Esophagus (tissue), 2 donors: ENCODE data around the gene TMEM229A. TPM values are rescaled to one million over a fixed set of nuclear protein-coding genes. Genes with fewer than 3 reads are reported as not detected.
"Not testable (repeated sequence)": the region's sequence is repeated elsewhere in the genome, so short reads cannot be mapped to it uniquely, and the experiment has no call there.

Experiments used
- H3K27ac ChIP-seq, 2 donors: one replicate each; pipeline ENCODE4 v1.5.1; 2013; ENCODE audit warnings: low read depth in 2 of 2, mild to moderate bottlenecking in 2 of 2, inconsistent platforms in 1 of 2, low read length in 1 of 2, moderate library complexity in 1 of 2
- H3K27me3 ChIP-seq, 2 donors: one replicate each; pipeline ENCODE4 v1.6.1; 2013; ENCODE audit warnings: low read length in 2 of 2, control low read depth in 1 of 2, mild to moderate bottlenecking in 1 of 2; ENCODE audit not compliant: insufficient read depth in 2 of 2, control insufficient read depth in 1 of 2
- H3K36me3 ChIP-seq, 2 donors: one replicate each; pipeline ENCODE4 v1.6.1; 2013; ENCODE audit warnings: low read length in 1 of 2; ENCODE audit not compliant: control insufficient read depth in 2 of 2, insufficient read depth in 2 of 2
- H3K4me1 ChIP-seq, 2 donors: one replicate each; pipeline ENCODE4 v1.6.1; 2013; ENCODE audit warnings: low read length in 1 of 2; ENCODE audit not compliant: control insufficient read depth in 2 of 2, insufficient read depth in 2 of 2
- H3K4me3 ChIP-seq, 2 donors: one replicate each; pipeline ENCODE4 v1.5.1; 2013; ENCODE audit warnings: low read length in 2 of 2, mild to moderate bottlenecking in 2 of 2, low read depth in 1 of 2, moderate library complexity in 1 of 2
- H3K9me3 ChIP-seq, 2 donors: one replicate each; pipeline ENCODE4 v1.6.1; 2013; ENCODE audit warnings: mild to moderate bottlenecking in 2 of 2, low read depth in 1 of 2, low read length in 1 of 2, moderate library complexity in 1 of 2; ENCODE audit not compliant: control insufficient read depth in 2 of 2, insufficient read depth in 1 of 2
- WGBS, 2 donors: extraction: QIAGEN DNeasy Blood & Tissue Kit; methylation state at CpG; one replicate each; pipeline ENCODE4 v1.1.7; 2013; 5-methylcytosine and 5-hydroxymethylcytosine counted together
- polyA plus RNA-seq, 2 donors: library from polyadenylated mRNA; stranded (reverse); fragments of 200-250 nt; gene quantifications; one replicate each; pipeline ENCODE4 v1.2.3, GENCODE V29; 2013
- donor health status: healthy with polysubstance abuse.
- donor health status: Bipolar disorder and iron deficiency.

Gene TMEM229A
- polyA plus RNA-seq, 2 donors, result not detected

GRCh38 chr7:124059375-124059774 is 26.5 kb upstream of the TMEM229A start:
- Histone ChIP-seq H3K36me3 (no peaks in the 10 kb centered on the region), H3K4me3 (no peak overlapping the region), H3K9me3 (no peaks in the 10 kb centered on the region), H3K4me1 (no peaks in the 10 kb centered on the region), H3K27ac (no peak overlapping the region), H3K27me3 (peaks cover 0 to 3% of the 10 kb centered on the region in 2 donors)
- WGBS, 2 donors, result 49 to 50% methylated on average over 4 of the region's 4 CpGs

- Histone ChIP-seq H3K27ac (no peak overlapping the region), H3K27me3 (peaks cover 0 to 3% of the 10 kb centered on the region in 2 donors), H3K36me3 (no peaks in the 10 kb centered on the region), H3K4me1 (no peaks in the 10 kb centered on the region), H3K4me3 (no peak overlapping the region), H3K9me3 (no peaks in the 10 kb centered on the region)
- WGBS, 2 donors, result 72 to 79% methylated on average over 2 of the region's 2 CpGs
Measured at GRCh38 chr7:124058515-124058914, 25.6 kb upstream of the TMEM229A start.

GRCh38 chr7:124057872-124058271 is 25.0 kb upstream of the TMEM229A start:
- Histone ChIP-seq H3K4me3 (no peak overlapping the region), H3K9me3 (no peaks in the 10 kb centered on the region), H3K27ac (no peak overlapping the region), H3K27me3 (peaks cover 0 to 3% of the 10 kb centered on the region in 2 donors), H3K4me1 (no peaks in the 10 kb centered on the region), H3K36me3 (no peaks in the 10 kb centered on the region)
- 63% methylated on average over 5 of the region's 5 CpGs for WGBS, 2 donors

- Histone ChIP-seq H3K4me1 (no peaks in the 10 kb centered on the region), H3K4me3 (no peak overlapping the region), H3K9me3 (no peaks in the 10 kb centered on the region), H3K27me3 (peaks cover 0 to 3% of the 10 kb centered on the region in 2 donors), H3K27ac (no peak overlapping the region), H3K36me3 (no peaks in the 10 kb centered on the region)
- 48 to 55% methylated on average over 1 of the region's 1 CpG for WGBS, 2 donors
Measured at GRCh38 chr7:124056234-124056633, 23.4 kb upstream of the TMEM229A start.

- Histone ChIP-seq H3K27ac (no peak overlapping the region), H3K36me3 (no peaks in the 10 kb centered on the region), H3K4me1 (no peaks in the 10 kb centered on the region), H3K27me3 (no peaks in the 10 kb centered on the region), H3K9me3 (no peaks in the 10 kb centered on the region), H3K4me3 (no peak overlapping the region)
- 46 to 47% methylated on average over 1 of the region's 1 CpG for WGBS, 2 donors
Measured at GRCh38 chr7:124051681-124052377, 19.0 kb upstream of the TMEM229A start.

GRCh38 chr7:124042826-124043225 is 10.0 kb upstream of the TMEM229A start:
- H3K36me3 ChIP-seq, result no peaks in the 10 kb centered on the region
- no peaks in the 10 kb centered on the region for H3K27me3 ChIP-seq
- WGBS, 2 donors, result 59 to 77% methylated on average over 2 of the region's 2 CpGs
- no peaks in the 10 kb centered on the region for H3K9me3 ChIP-seq
- H3K4me3 ChIP-seq, result no peak overlapping the region
- H3K4me1 ChIP-seq, result no peaks in the 10 kb centered on the region
- no peak overlapping the region for H3K27ac ChIP-seq

- Histone ChIP-seq H3K36me3 (no peaks in the 10 kb centered on the region), H3K9me3 (no peaks in the 10 kb centered on the region), H3K4me1 (no peaks in the 10 kb centered on the region), H3K4me3 (no peak overlapping the region), H3K27me3 (no peaks in the 10 kb centered on the region), H3K27ac (no peak overlapping the region)
- 58 to 80% methylated on average over 2 of the region's 2 CpGs for WGBS, 2 donors
Measured at GRCh38 chr7:124041439-124041838, 8.6 kb upstream of the TMEM229A start.

GRCh38 chr7:124037902-124038301 is 5.0 kb upstream of the TMEM229A start:
- peaks cover 0 to 13% of the 10 kb centered on the region in 2 donors for H3K27me3 ChIP-seq
- not testable (repeated sequence) for H3K4me3 ChIP-seq, H3K9me3 ChIP-seq, H3K4me1 ChIP-seq, H3K36me3 ChIP-seq, H3K27ac ChIP-seq
- 60 to 69% methylated on average over 5 of the region's 5 CpGs for WGBS, 2 donors

- Histone ChIP-seq H3K9me3 (peaks cover 0 to 2% of the 10 kb centered on the region in 2 donors), H3K27ac (no peak overlapping the region), H3K27me3 (peaks cover 0 to 24% of the 10 kb centered on the region in 2 donors), H3K4me3 (no peak overlapping the region), H3K4me1 (peaks cover 8 to 9% of the 10 kb centered on the region in 2 donors), H3K36me3 (no peaks in the 10 kb centered on the region)
- 83 to 84% methylated on average over 3 of the region's 3 CpGs for WGBS, 2 donors
Measured at GRCh38 chr7:124035706-124036105, 2.8 kb upstream of the TMEM229A start.

GRCh38 chr7:124034754-124035100 is 1.9 kb upstream of the TMEM229A start:
- H3K4me1 ChIP-seq, result peaks cover 8 to 9% of the 10 kb centered on the region in 2 donors
- H3K4me3 ChIP-seq, result no peak overlapping the region
- peaks cover 0 to 2% of the 10 kb centered on the region in 2 donors for H3K9me3 ChIP-seq
- 72 to 79% methylated on average over 1 of the region's 1 CpG for WGBS, 2 donors
- H3K27ac ChIP-seq, result no peak overlapping the region
- H3K36me3 ChIP-seq, result no peaks in the 10 kb centered on the region
- H3K27me3 ChIP-seq, result peaks cover 0 to 28% of the 10 kb centered on the region in 2 donors
